ENCODE results near the gene CIAO2B.

- no peak for TF ChIP-seq POLR2A (IDR thresholded peaks at IDR 0.05; ENCODE audit: low read depth, low read length)
- TF ChIP-seq POLR2AphosphoS5 (IDR thresholded peaks at IDR 0.05; ENCODE audit: low read depth, low read length): no peak
- no peak for TF ChIP-seq TAF1 (IDR thresholded peaks at IDR 0.05; ENCODE audit: low read depth, low read length)
Measured at GRCh38 chr16:66972983-66973382, 38.8 kb upstream of the CIAO2B start.
